Progenitor cell of endocrine pancreas (in vitro differentiated cells): ENCODE data around the gene MBNL2. TPM values are rescaled to one million over a fixed set of nuclear protein-coding genes. Genes with fewer than 3 reads are reported as not detected.
A peak's percentile ranks its signal among the peaks of the same experiment; 100 is the strongest.

Experiments used
- DNase-seq: peaks from one replicate; pipeline ENCODE4 v3.0.0; 2021; ENCODE audit warnings: low spot score; ENCODE audit not compliant: unreplicated experiment
- H3K27ac Mint-ChIP-seq: 2 replicates; pipeline ENCODE4 v1.8.0; 2021; ENCODE audit warnings: mild to moderate bottlenecking, moderate library complexity, mixed read lengths
- H3K27me3 Mint-ChIP-seq: 2 replicates; pipeline ENCODE4 v1.8.0; 2021; ENCODE audit warnings: mixed read lengths
- H3K36me3 Mint-ChIP-seq: 2 replicates; pipeline ENCODE4 v1.8.0; 2022; ENCODE audit warnings: mixed read lengths; ENCODE audit not compliant: insufficient read depth
- H3K4me1 Mint-ChIP-seq: 2 replicates; pipeline ENCODE4 v1.8.0; 2021; ENCODE audit warnings: low read depth, mixed read lengths
- H3K4me3 Mint-ChIP-seq: 2 replicates; pipeline ENCODE4 v1.8.0; 2021; ENCODE audit warnings: low read depth, mild to moderate bottlenecking, moderate library complexity, mixed read lengths
- H3K9me3 Mint-ChIP-seq: 2 replicates; pipeline ENCODE4 v1.8.0; 2021; ENCODE audit warnings: low read depth, mixed read lengths
- total RNA-seq: library from RNA; stranded (reverse); gene quantifications from 2 replicates; pipeline ENCODE4 v1.2.1, GENCODE V29; 2021
- TF ChIP-seq, protein P1 (sequence below): fragments of 200-600 bp; sonication (generic); IDR thresholded peaks from one replicate; pipeline ENCODE4 v1.5.0; 2021; ENCODE audit warnings: antibody characterized with exemption, mild to moderate bottlenecking; ENCODE audit not compliant: unreplicated experiment

The MBNL2 gene
- total RNA-seq, 1 donor from 2014 or later: 51.3 TPM

DNA sequence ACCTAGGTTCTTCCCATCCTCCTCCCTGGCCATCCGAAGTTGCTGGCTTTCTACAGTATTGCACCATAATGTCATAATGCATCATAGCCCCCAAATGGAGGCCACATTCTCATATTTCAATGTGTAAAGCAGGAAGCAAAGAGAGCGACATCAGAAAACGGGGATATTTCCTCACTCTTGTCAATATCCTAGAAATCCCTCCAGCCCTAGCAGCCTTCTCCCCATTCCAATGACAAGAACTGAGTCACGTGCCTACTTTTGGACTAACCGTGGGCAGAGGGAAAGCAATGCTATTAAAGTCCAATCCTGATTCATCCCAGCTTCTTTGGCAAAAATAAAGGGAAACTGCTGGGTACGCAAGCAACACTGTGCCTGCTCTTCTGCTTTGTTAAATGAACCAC lies 207.5 kb downstream of the MBNL2 start:
- Mint-ChIP-seq H3K36me3 (no peaks in the 10 kb centered on the region), H3K27me3 (no peaks in the 10 kb centered on the region), H3K27ac (no peak overlapping the region), H3K4me3 (no peak overlapping the region), H3K9me3 (no peaks in the 10 kb centered on the region), H3K4me1 (peaks cover 28% of the 10 kb centered on the region)
- no peak for DNase-seq
- TF ChIP-seq, protein P1, sequence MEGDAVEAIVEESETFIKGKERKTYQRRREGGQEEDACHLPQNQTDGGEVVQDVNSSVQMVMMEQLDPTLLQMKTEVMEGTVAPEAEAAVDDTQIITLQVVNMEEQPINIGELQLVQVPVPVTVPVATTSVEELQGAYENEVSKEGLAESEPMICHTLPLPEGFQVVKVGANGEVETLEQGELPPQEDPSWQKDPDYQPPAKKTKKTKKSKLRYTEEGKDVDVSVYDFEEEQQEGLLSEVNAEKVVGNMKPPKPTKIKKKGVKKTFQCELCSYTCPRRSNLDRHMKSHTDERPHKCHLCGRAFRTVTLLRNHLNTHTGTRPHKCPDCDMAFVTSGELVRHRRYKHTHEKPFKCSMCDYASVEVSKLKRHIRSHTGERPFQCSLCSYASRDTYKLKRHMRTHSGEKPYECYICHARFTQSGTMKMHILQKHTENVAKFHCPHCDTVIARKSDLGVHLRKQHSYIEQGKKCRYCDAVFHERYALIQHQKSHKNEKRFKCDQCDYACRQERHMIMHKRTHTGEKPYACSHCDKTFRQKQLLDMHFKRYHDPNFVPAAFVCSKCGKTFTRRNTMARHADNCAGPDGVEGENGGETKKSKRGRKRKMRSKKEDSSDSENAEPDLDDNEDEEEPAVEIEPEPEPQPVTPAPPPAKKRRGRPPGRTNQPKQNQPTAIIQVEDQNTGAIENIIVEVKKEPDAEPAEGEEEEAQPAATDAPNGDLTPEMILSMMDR: no peak

GRCh38 chr13:97430296-97430695 lies 208.2 kb downstream of the MBNL2 start:
- Mint-ChIP-seq H3K27me3 (no peaks in the 10 kb centered on the region), H3K27ac (no peak overlapping the region), H3K36me3 (no peaks in the 10 kb centered on the region), H3K4me1 (peaks cover 26% of the 10 kb centered on the region), H3K9me3 (no peaks in the 10 kb centered on the region), H3K4me3 (no peak overlapping the region)
- no peak for DNase-seq
- TF ChIP-seq, protein P1: no peak

DNA sequence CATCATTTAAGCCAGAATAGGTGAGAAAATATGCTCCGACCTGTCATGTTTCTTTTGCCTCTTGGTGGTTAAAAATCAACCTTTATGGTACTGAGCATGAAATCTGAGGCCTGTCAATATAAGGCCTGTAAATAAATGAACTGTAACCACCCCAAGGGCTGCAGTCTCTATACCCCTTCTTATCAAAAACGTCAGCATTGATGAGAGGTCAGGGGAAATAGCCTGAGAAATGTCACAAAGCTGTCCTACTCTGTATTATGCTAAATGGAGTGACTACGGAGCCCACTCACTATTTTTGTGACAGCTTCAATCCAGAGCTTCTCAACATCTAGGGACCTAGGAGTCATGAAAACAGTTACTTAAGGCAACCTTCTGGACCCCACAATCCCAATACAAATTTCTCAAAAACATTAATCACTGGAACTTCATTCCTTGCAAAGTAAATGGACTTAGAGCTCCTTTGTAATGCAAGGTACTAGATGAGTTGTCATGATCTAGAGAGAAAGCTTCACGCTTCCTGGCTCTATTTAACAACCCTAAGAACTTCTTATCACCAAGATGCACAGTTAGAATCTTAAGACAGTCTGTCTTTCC lies 209.1 kb downstream of the MBNL2 start:
- H3K4me1 Mint-ChIP-seq: peaks cover 30% of the 10 kb centered on the region
- H3K27ac Mint-ChIP-seq: no peak overlapping the region
- H3K9me3 Mint-ChIP-seq: no peaks in the 10 kb centered on the region
- no peaks in the 10 kb centered on the region for H3K27me3 Mint-ChIP-seq
- H3K4me3 Mint-ChIP-seq: peak overlapping the region; percentile 86
- no peak for DNase-seq
- H3K36me3 Mint-ChIP-seq: no peaks in the 10 kb centered on the region
- TF ChIP-seq, protein P1: no peak

GRCh38 chr13:97432232-97432916 lies 210.2 kb downstream of the MBNL2 start:
- H3K4me3 Mint-ChIP-seq: peak overlapping the region; percentile 86
- peak overlapping the region; percentile 99 for H3K27ac Mint-ChIP-seq
- no peaks in the 10 kb centered on the region for H3K27me3 Mint-ChIP-seq
- no peaks in the 10 kb centered on the region for H3K36me3 Mint-ChIP-seq
- TF ChIP-seq, protein P1: no peak
- H3K4me1 Mint-ChIP-seq: peaks cover 35% of the 10 kb centered on the region
- H3K9me3 Mint-ChIP-seq: no peaks in the 10 kb centered on the region
- no peak for DNase-seq

DNA sequence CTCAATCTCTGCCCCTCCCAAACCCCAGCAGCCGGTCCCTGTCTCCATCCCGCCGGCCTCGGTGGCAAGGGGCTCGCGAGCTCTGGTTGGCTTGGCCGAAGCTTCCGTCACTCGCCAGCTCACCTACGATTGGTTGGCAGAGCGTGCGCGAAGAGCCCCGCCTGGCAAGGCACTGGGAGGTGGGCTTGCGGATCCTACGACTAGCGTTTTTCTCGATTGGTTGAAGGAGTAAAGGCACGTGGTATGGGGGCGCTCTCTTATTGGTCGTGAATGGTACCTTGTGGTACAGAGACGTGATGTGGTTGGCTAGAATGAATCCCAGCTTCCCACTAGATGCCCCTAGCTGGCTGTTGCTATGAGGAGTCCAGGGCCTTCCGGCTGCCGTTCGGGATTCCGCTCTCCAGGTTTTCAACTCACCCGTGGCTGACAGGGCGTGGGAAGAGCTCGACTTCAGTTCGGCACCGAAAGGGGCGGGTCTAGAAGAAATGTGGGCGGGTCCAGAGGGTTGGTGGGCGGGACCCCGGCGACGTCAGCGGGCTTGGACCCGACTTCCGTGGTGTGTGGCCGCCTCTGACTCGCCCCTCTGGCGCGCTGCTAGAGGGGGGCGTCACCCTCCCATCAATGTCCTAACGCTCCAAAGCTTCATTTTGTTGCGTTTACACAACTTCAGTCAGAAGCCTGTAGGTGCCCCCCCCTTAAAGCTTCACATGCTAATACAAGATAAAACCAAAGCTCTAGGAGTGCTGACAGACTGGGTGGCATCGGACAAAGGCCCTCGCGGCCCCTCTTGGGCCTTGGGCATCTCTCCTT lies 211.0 kb downstream of the MBNL2 start:
- Mint-ChIP-seq H3K9me3 (no peaks in the 10 kb centered on the region), H3K27ac (peak overlapping the region; percentile 99), H3K4me1 (peaks cover 35% of the 10 kb centered on the region), H3K36me3 (no peaks in the 10 kb centered on the region), H3K4me3 (peak overlapping the region; percentile 86), H3K27me3 (no peaks in the 10 kb centered on the region)
- peak; percentile 99 for DNase-seq
- TF ChIP-seq, protein P1: no peak
